Right atrium auricular region (tissue), 2 donors: Measurements from ENCODE around the gene ZNF583. TPM values are rescaled to one million over a fixed set of nuclear protein-coding genes. Genes with fewer than 3 reads are reported as not detected.

Experiments
- DNase-seq: peaks from one replicate; pipeline ENCODE4 v3.0.0-alpha.2; 2019; ENCODE audit warnings: low spot score
- H3K27ac ChIP-seq, 2 donors: fragments of 200-600 bp; sonication (generic); 1 replicate in 1 of 2; 2 replicates in 1 of 2; pipeline ENCODE4 v1.5.1; 2016 to 2019
- H3K27me3 ChIP-seq, 2 donors: fragments of 200-600 bp; sonication (generic); one replicate each; pipeline versions ENCODE4 v1.5.1 to v1.6.0; 2017 to 2019
- H3K36me3 ChIP-seq: fragments of 200-600 bp; sonication (generic); one replicate; pipeline ENCODE4 v1.5.1; 2016
- H3K4me1 ChIP-seq, 2 donors: fragments of 200-600 bp; sonication (generic); one replicate each; pipeline versions ENCODE4 v1.5.1 to v1.6.0; 2017 to 2019
- H3K4me3 ChIP-seq, 2 donors: fragments of 200-600 bp; sonication (generic); 1 replicate in 1 of 2; 2 replicates in 1 of 2; pipeline ENCODE4 v1.5.1; 2017 to 2019; ENCODE audit warnings: mild to moderate bottlenecking in 1 of 2, moderate library complexity in 1 of 2
- H3K9me3 ChIP-seq, 2 donors: fragments of 200-600 bp; sonication (generic); one replicate each; pipeline ENCODE4 v1.5.1; 2019
- CTCF ChIP-seq, 2 donors: fragments of 200-600 bp; sonication (generic); IDR thresholded peaks; one replicate each; pipeline ENCODE4 v1.5.1; 2019; ENCODE audit warnings: antibody characterized with exemption in 2 of 2
- total RNA-seq, 2 donors: library from RNA; depleted of rRNA; stranded (reverse); fragments of >200 nt; gene quantifications; one replicate each; pipeline ENCODE4 v1.1.0, GENCODE V29; 2016

ZNF583 gene
- total RNA-seq, 2 donors from 2014 or later: 2.3 to 6.4 TPM

- Histone ChIP-seq H3K27me3 (no peaks in the 10 kb centered on the region), H3K9me3 (peaks cover 0 to 20% of the 10 kb centered on the region in 2 donors), H3K36me3 (peaks cover 15% of the 10 kb centered on the region), H3K27ac (no peak overlapping the region), H3K4me1 (peaks cover 0 to 11% of the 10 kb centered on the region in 2 donors), H3K4me3 (no peak overlapping the region)
- no peak for TF ChIP-seq CTCF (IDR thresholded peaks at IDR 0.05)
- no peak for DNase-seq
Measured at GRCh38 chr19:56398809-56399208, 5.3 kb upstream of the ZNF583 start.

GRCh38 chr19:56400485-56400884, 3.6 kb upstream of the ZNF583 start:
- Histone ChIP-seq H3K4me3 (no peak overlapping the region), H3K4me1 (peaks cover 0 to 17% of the 10 kb centered on the region in 2 donors), H3K9me3 (peaks cover 0 to 20% of the 10 kb centered on the region in 2 donors), H3K27me3 (no peaks in the 10 kb centered on the region), H3K27ac (no peak overlapping the region), H3K36me3 (peaks cover 15% of the 10 kb centered on the region)
- no peak for TF ChIP-seq CTCF (IDR thresholded peaks at IDR 0.05)
- no peak for DNase-seq

- no peaks in the 10 kb centered on the region for H3K27me3 ChIP-seq
- H3K9me3 ChIP-seq: peaks cover 0 to 36% of the 10 kb centered on the region in 2 donors
- H3K4me3 ChIP-seq: peak overlapping the region; percentile 79 to 82
- H3K27ac ChIP-seq: peak overlapping the region; percentile 97 to 98
- H3K4me1 ChIP-seq: peaks cover 0 to 17% of the 10 kb centered on the region in 2 donors
- DNase-seq: no peak
- no peak for TF ChIP-seq CTCF (IDR thresholded peaks at IDR 0.05)
- peaks cover 26% of the 10 kb centered on the region for H3K36me3 ChIP-seq
Measured at GRCh38 chr19:56403261-56403660, 871 bp upstream of the ZNF583 start.

- peak overlapping the region in 1 of 2 donors; percentile 98 for H3K27ac ChIP-seq
- H3K9me3 ChIP-seq: peaks cover 0 to 45% of the 10 kb centered on the region in 2 donors
- H3K4me1 ChIP-seq: peaks cover 0 to 17% of the 10 kb centered on the region in 2 donors
- no peak for DNase-seq
- H3K36me3 ChIP-seq: peaks cover 30% of the 10 kb centered on the region
- H3K4me3 ChIP-seq: peak overlapping the region; percentile 79 to 82
- no peak for TF ChIP-seq CTCF (IDR thresholded peaks at IDR 0.05)
- H3K27me3 ChIP-seq: no peaks in the 10 kb centered on the region
Measured at GRCh38 chr19:56404705-56405056, 549 bp downstream of the ZNF583 start.

GRCh38 chr19:56405062-56405461, 930 bp downstream of the ZNF583 start:
- Histone ChIP-seq H3K27ac (no peak overlapping the region), H3K4me3 (peak overlapping the region in 1 of 2 donors; percentile 79), H3K36me3 (peaks cover 34% of the 10 kb centered on the region), H3K4me1 (peaks cover 0 to 17% of the 10 kb centered on the region in 2 donors), H3K9me3 (peaks cover 0 to 45% of the 10 kb centered on the region in 2 donors), H3K27me3 (no peaks in the 10 kb centered on the region)
- no peak for DNase-seq
- TF ChIP-seq CTCF (IDR thresholded peaks at IDR 0.05): no peak
